Measurements from ENCODE around the gene DENND10.
A peak's percentile ranks its signal among the peaks of the same experiment; 100 is the strongest.

Gene DENND10

GRCh38 chr10:119129721-119130120 is 25.8 kb downstream of the DENND10 start:
- no peaks in the 10 kb centered on the region; the same call in 1 of the 2 replicates for H3F3A ChIP-seq (ENCODE audit: insufficient read depth)
- H3K4me3 ChIP-seq (ENCODE audit: insufficient read depth, low read length, poor library complexity, severe bottlenecking), result no peak overlapping the region
- H2AFZ ChIP-seq (ENCODE audit: low read depth, low read length, severe bottlenecking), result no peak overlapping the region
- H4K20me1 ChIP-seq (ENCODE audit: low read depth, low read length), result no peaks in the 10 kb centered on the region
- no peaks in the 10 kb centered on the region for H3K27me3 ChIP-seq (ENCODE audit: low read length)
- peaks cover 4% of the 10 kb centered on the region for H3K36me3 ChIP-seq (ENCODE audit: low read length)
- H3K9me3 ChIP-seq (ENCODE audit: insufficient read depth, low read length), result no peaks in the 10 kb centered on the region
- H3K9me2 ChIP-seq (replicated peaks; ENCODE audit: insufficient read depth, low read length), result no peaks in the 10 kb centered on the region
- no peak for TF ChIP-seq EZH2phosphoT487 (conservative IDR thresholded peaks at IDR 0.05; ENCODE audit: low read length)
- TF ChIP-seq CTCF (IDR thresholded peaks at IDR 0.05; ENCODE audit: insufficient read depth, low read length, poor library complexity, severe bottlenecking), result no peak
- H3K27ac ChIP-seq (ENCODE audit: low read depth, low read length), result no peak overlapping the region
- no peaks in the 10 kb centered on the region for H3K79me2 ChIP-seq (ENCODE audit: insufficient read depth, low read length)
- no peak overlapping the region for H3K9ac ChIP-seq (ENCODE audit: low read length)
- H3K4me2 ChIP-seq (ENCODE audit: low read depth, low read length, poor library complexity, severe bottlenecking), result no peak overlapping the region

- Histone ChIP-seq H3K9me2 (replicated peaks; ENCODE audit: insufficient read depth, low read length) (no peaks in the 10 kb centered on the region), H3F3A (ENCODE audit: insufficient read depth) (peaks cover 5% of the 10 kb centered on the region; the same call in 1 of the 2 replicates), H3K27ac (ENCODE audit: low read depth, low read length) (peak overlapping the region; percentile 32), H3K4me3 (ENCODE audit: insufficient read depth, low read length, poor library complexity, severe bottlenecking) (peak overlapping the region; percentile 12), H3K79me2 (ENCODE audit: insufficient read depth, low read length) (no peaks in the 10 kb centered on the region), H3K36me3 (ENCODE audit: low read length) (no peaks in the 10 kb centered on the region), H3K9ac (ENCODE audit: low read length) (peak overlapping the region; percentile 33), H2AFZ (ENCODE audit: low read depth, low read length, severe bottlenecking) (no peak overlapping the region), H3K4me2 (ENCODE audit: low read depth, low read length, poor library complexity, severe bottlenecking) (peak overlapping the region; percentile 70), H4K20me1 (ENCODE audit: low read depth, low read length) (no peaks in the 10 kb centered on the region), H3K9me3 (ENCODE audit: insufficient read depth, low read length) (no peaks in the 10 kb centered on the region), H3K27me3 (ENCODE audit: low read length) (no peaks in the 10 kb centered on the region)
- TF ChIP-seq CTCF (IDR thresholded peaks at IDR 0.05; ENCODE audit: insufficient read depth, low read length, poor library complexity, severe bottlenecking) (no peak), EZH2phosphoT487 (conservative IDR thresholded peaks at IDR 0.05; ENCODE audit: low read length) (no peak)
Measured at GRCh38 chr10:119131512-119132240, 27.8 kb downstream of the DENND10 start.

GRCh38 chr10:119132521-119133345 is 28.8 kb downstream of the DENND10 start:
- no peak overlapping the region for H3K9ac ChIP-seq (ENCODE audit: low read length)
- H3K79me2 ChIP-seq (ENCODE audit: insufficient read depth, low read length), result no peaks in the 10 kb centered on the region
- no peaks in the 10 kb centered on the region for H3K27me3 ChIP-seq (ENCODE audit: low read length)
- no peaks in the 10 kb centered on the region for H3K9me2 ChIP-seq (replicated peaks; ENCODE audit: insufficient read depth, low read length)
- H2AFZ ChIP-seq (ENCODE audit: low read depth, low read length, severe bottlenecking), result no peak overlapping the region
- no peak overlapping the region for H3K4me2 ChIP-seq (ENCODE audit: low read depth, low read length, poor library complexity, severe bottlenecking)
- H3K36me3 ChIP-seq (ENCODE audit: low read length), result no peaks in the 10 kb centered on the region
- H3K27ac ChIP-seq (ENCODE audit: low read depth, low read length), result no peak overlapping the region
- no peaks in the 10 kb centered on the region for H3K9me3 ChIP-seq (ENCODE audit: insufficient read depth, low read length)
- no peaks in the 10 kb centered on the region for H4K20me1 ChIP-seq (ENCODE audit: low read depth, low read length)
- H3K4me3 ChIP-seq (ENCODE audit: insufficient read depth, low read length, poor library complexity, severe bottlenecking), result no peak overlapping the region
- peaks cover 5% of the 10 kb centered on the region; the same call in 1 of the 2 replicates for H3F3A ChIP-seq (ENCODE audit: insufficient read depth)
- TF ChIP-seq CTCF (IDR thresholded peaks at IDR 0.05; ENCODE audit: insufficient read depth, low read length, poor library complexity, severe bottlenecking), result no peak
- TF ChIP-seq EZH2phosphoT487 (conservative IDR thresholded peaks at IDR 0.05; ENCODE audit: low read length), result no peak
